Neural cell (in vitro differentiated cells): Measurements from ENCODE around the gene FCN3. TPM values are rescaled to one million over a fixed set of nuclear protein-coding genes. Genes with fewer than 3 reads are reported as not detected.

Experiments used
- H2AFZ ChIP-seq: fragments of 200-600, 300-800 bp; sonication (generic), shearing (Covaris generic); 2 replicates; pipeline ENCODE4 v1.6.0; 2014; ENCODE audit warnings: low read depth, mild to moderate bottlenecking, antibody characterized with exemption, low read length, moderate library complexity
- H3F3A ChIP-seq: fragments of 200-600 bp; shearing (Covaris generic); 2 replicates; pipeline ENCODE4 v1.6.1; 2016; ENCODE audit warnings: mild to moderate bottlenecking, moderate library complexity, mixed read lengths, antibody characterized with exemption, low read length; ENCODE audit not compliant: insufficient read depth, poor library complexity, severe bottlenecking
- H3K27ac ChIP-seq: fragments of 200-600, 300-800 bp; sonication (generic), shearing (Covaris generic); 2 replicates; pipeline ENCODE4 v1.5.1; 2014; ENCODE audit warnings: mild to moderate bottlenecking, low read length, moderate library complexity
- H3K27me3 ChIP-seq: fragments of 300-800, 200-600 bp; sonication (generic), shearing (Covaris generic); 2 replicates; pipeline ENCODE4 v1.6.0; 2014; ENCODE audit warnings: mild to moderate bottlenecking, low read depth, low read length, moderate library complexity; ENCODE audit not compliant: insufficient read depth
- H3K36me3 ChIP-seq: fragments of 300-800, 200-600 bp; sonication (generic), shearing (Covaris generic); 2 replicates; pipeline ENCODE4 v1.5.1; 2014; ENCODE audit warnings: mild to moderate bottlenecking, antibody characterized with exemption, low read length, moderate library complexity; ENCODE audit not compliant: insufficient read depth
- H3K4me2 ChIP-seq: fragments of 300-800, 200-600 bp; sonication (generic), shearing (Covaris generic); 2 replicates; pipeline ENCODE4 v1.6.0; 2014; ENCODE audit warnings: mild to moderate bottlenecking, low read length
- H3K4me3 ChIP-seq: fragments of 300-800, 200-600 bp; sonication (generic), shearing (Covaris generic); 2 replicates; pipeline ENCODE4 v1.5.1; 2014; ENCODE audit warnings: mild to moderate bottlenecking, low read length, moderate library complexity
- H3K79me2 ChIP-seq: fragments of 200-600 bp; shearing (Covaris generic); replicated peaks from 2 replicates; pipeline ENCODE4 v1.6.0; 2014; ENCODE audit warnings: mild to moderate bottlenecking, low read length, moderate library complexity; ENCODE audit not compliant: insufficient read depth
- H3K9ac ChIP-seq: fragments of 300-800, 200-600 bp; sonication (generic), shearing (Covaris generic); 2 replicates; pipeline ENCODE4 v1.6.1; 2016; ENCODE audit warnings: mild to moderate bottlenecking, low read length, mixed read lengths
- H3K9me2 ChIP-seq: fragments of 200-600 bp; shearing (Covaris generic); 2 replicates; pipeline ENCODE4 v1.6.1; 2016; ENCODE audit warnings: mild to moderate bottlenecking, low read length, mixed read lengths; ENCODE audit not compliant: insufficient read depth
- H3K9me3 ChIP-seq: fragments of 200-600, 300-800 bp; sonication (generic), shearing (Covaris generic); 2 replicates; pipeline ENCODE4 v1.6.1; 2016; ENCODE audit warnings: mild to moderate bottlenecking, mixed run types, low read length, moderate library complexity, mixed read lengths
- H4K20me1 ChIP-seq: fragments of 200-600 bp; shearing (Covaris generic); 2 replicates; pipeline ENCODE4 v1.6.1; 2016; ENCODE audit warnings: mild to moderate bottlenecking, mixed run types; ENCODE audit not compliant: insufficient read depth
- CTCF ChIP-seq: fragments of 450-650 bp; IDR thresholded peaks from 2 replicates; pipeline ENCODE4 v1.5.1; 2014; ENCODE audit warnings: antibody characterized with exemption, mild to moderate bottlenecking, moderate library complexity; ENCODE audit not compliant: poor library complexity, severe bottlenecking
- EP300 ChIP-seq: fragments of 450-650 bp; conservative IDR thresholded peaks from 2 replicates; pipeline ENCODE4 v1.6.1; 2014; ENCODE audit warnings: antibody characterized with exemption, mild to moderate bottlenecking, moderate library complexity; ENCODE audit not compliant: poor library complexity, severe bottlenecking
- EZH2 ChIP-seq: fragments of 200-600, 300-800 bp; shearing (Covaris generic), sonication (generic); IDR thresholded peaks from 2 replicates; pipeline ENCODE4 v1.6.1; 2014; ENCODE audit warnings: antibody characterized with exemption, low read length, borderline replicate concordance, mild to moderate bottlenecking; ENCODE audit not compliant: insufficient read depth, poor library complexity, severe bottlenecking
- RAD21 ChIP-seq: fragments of 450-650 bp; conservative IDR thresholded peaks from 2 replicates; pipeline ENCODE4 v1.6.1; 2014; ENCODE audit warnings: antibody characterized with exemption, mild to moderate bottlenecking, moderate library complexity
- REST ChIP-seq: IDR thresholded peaks from 2 replicates; pipeline ENCODE4 v1.6.1; 2012; ENCODE audit warnings: borderline replicate concordance
- TAF1 ChIP-seq: IDR thresholded peaks from 2 replicates; pipeline ENCODE4 v1.6.1; 2012; ENCODE audit warnings: low read depth
- polyA plus RNA-seq: library from polyadenylated mRNA; depleted of rRNA; stranded (reverse); fragments of >200 nt; gene quantifications from 2 replicates; pipeline ENCODE4 v1.2.3, GENCODE V29; 2014

The FCN3 gene
- polyA plus RNA-seq, 1 donor from 2014 or later = not detected

GRCh38 chr1:27402349-27402754, 27.7 kb upstream of the FCN3 start:
- Histone ChIP-seq H4K20me1 (no peaks in the 10 kb centered on the region), H3K79me2 (no peaks in the 10 kb centered on the region), H3K9me3 (no peaks in the 10 kb centered on the region), H3K9me2 (no peaks in the 10 kb centered on the region), H3K9ac (no peak overlapping the region), H3K4me2 (no peak overlapping the region), H3K27me3 (no peaks in the 10 kb centered on the region), H3K36me3 (no peaks in the 10 kb centered on the region), H3K27ac (no peak overlapping the region), H3K4me3 (no peak overlapping the region), H3F3A (no peaks in the 10 kb centered on the region), H2AFZ (no peak overlapping the region)
- no peak for TF ChIP-seq REST

- H3K27me3 ChIP-seq = no peaks in the 10 kb centered on the region
- no peak overlapping the region for H2AFZ ChIP-seq
- H3K27ac ChIP-seq = no peak overlapping the region
- no peaks in the 10 kb centered on the region for H3K9me2 ChIP-seq
- H3K79me2 ChIP-seq = no peaks in the 10 kb centered on the region
- H3K36me3 ChIP-seq = no peaks in the 10 kb centered on the region
- no peaks in the 10 kb centered on the region for H4K20me1 ChIP-seq
- no peak overlapping the region for H3K4me3 ChIP-seq
- H3K4me2 ChIP-seq = no peak overlapping the region
- no peaks in the 10 kb centered on the region for H3F3A ChIP-seq
- no peak for TF ChIP-seq TAF1
- H3K9ac ChIP-seq = no peak overlapping the region
- no peaks in the 10 kb centered on the region for H3K9me3 ChIP-seq
Measured at GRCh38 chr1:27400963-27401341, 26.3 kb upstream of the FCN3 start.

- H3K4me3 ChIP-seq = no peak overlapping the region
- H4K20me1 ChIP-seq = no peaks in the 10 kb centered on the region
- H3K4me2 ChIP-seq = no peak overlapping the region
- H2AFZ ChIP-seq = no peak overlapping the region
- peak overlapping the region; percentile 40 for H3K9ac ChIP-seq
- no peaks in the 10 kb centered on the region for H3F3A ChIP-seq
- H3K9me2 ChIP-seq = no peaks in the 10 kb centered on the region
- no peaks in the 10 kb centered on the region for H3K79me2 ChIP-seq
- H3K27ac ChIP-seq = peak overlapping the region; percentile 57
- no peaks in the 10 kb centered on the region for H3K27me3 ChIP-seq
- H3K36me3 ChIP-seq = no peaks in the 10 kb centered on the region
- H3K9me3 ChIP-seq = no peaks in the 10 kb centered on the region
- TF ChIP-seq EZH2 (no peak), RAD21 (no peak), TAF1 (no peak), CTCF (no peak), EP300 (no peak)
Measured at GRCh38 chr1:27400082-27400962, 25.7 kb upstream of the FCN3 start.
